ENCODE measurements around the gene CARS2. TPM values are rescaled to one million over a fixed set of nuclear protein-coding genes. Genes with fewer than 3 reads are reported as not detected.

The CARS2 gene
- total and polyA plus RNA-seq, 2 of the 8 experiments (the other 6 are each of a cell fraction or from before 2014, with no cell fraction given): 47.7 to 55.9 TPM

GRCh38 chr13:110639935-110640334, 66.0 kb downstream of the CARS2 start (continued):
- TF ChIP-seq SRF (IDR thresholded peaks at IDR 0.05; ENCODE audit: low read depth, low read length) (no peak), CTCF (IDR thresholded peaks at IDR 0.05; ENCODE audit: control extremely low read depth in 1 of 3, insufficient read depth in 1 of 3, low read depth in 1 of 3, low read length in 3 of 3) (no peak), RFX5 (IDR thresholded peaks at IDR 0.05; ENCODE audit: borderline replicate concordance, low read depth, low read length) (no peak), TCF12 (IDR thresholded peaks at IDR 0.05; ENCODE audit: low read depth, low read length) (no peak), RBBP5 (IDR thresholded peaks at IDR 0.05; ENCODE audit: borderline replicate concordance, low read depth, low read length) (no peak), CTBP2 (IDR thresholded peaks at IDR 0.05; ENCODE audit: borderline replicate concordance, insufficient read depth, insufficient read length, low read length) (no peak)

Measured in H1 (cell line).